GM18858 (cell line): Measurements from ENCODE around the gene NDUFAF2.

Experiments used
- ATAC-seq: cut with Tn5 transposase; IDR thresholded peaks from one replicate; pipeline ENCODE4 v1.9.1; 2021; ENCODE audit not compliant: unreplicated experiment

The NDUFAF2 gene

DNA sequence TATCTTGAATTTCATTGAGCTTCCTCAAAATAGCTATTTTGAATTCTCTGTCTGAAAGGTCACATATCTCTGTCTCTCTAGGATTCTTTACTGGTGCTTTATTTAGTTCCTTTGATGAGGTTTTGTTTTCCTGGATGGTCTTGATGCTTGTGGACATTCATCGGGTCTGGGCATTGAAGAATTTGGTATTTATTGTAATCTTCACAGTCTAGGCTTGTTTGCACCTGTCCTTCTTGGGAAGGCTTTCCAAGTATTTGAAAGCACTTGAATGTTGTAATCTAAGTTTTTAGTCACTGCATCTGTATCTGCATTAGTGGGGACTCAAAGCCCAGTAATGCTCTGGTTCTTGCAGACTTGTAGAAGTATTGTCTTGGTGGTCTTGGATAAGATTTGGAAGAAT lies 169.4 kb downstream of the NDUFAF2 start:
- no peak for ATAC-seq

DNA sequence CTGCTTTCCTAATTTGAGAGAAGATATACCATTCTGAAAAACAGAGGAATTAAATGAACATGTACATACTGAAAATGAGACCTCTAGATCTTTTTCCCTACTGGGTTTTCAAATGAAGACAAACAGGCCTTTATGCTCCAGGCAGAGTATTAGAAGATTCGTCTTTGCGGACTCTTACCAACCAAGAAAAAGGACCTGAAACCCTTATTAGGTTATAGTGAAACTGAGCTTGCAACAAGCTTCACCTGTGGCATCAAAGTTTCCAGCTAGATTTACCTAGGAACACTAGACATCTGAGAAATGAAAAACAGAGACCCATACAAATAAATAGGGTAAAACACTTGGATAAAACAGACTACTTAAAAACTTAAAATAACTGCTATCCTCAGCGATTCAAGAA lies 171.0 kb downstream of the NDUFAF2 start:
- peak; percentile 57 for ATAC-seq

- no peak for ATAC-seq
These were observed 174.1 kb downstream of the NDUFAF2 start for GRCh38 chr5:61119066-61119465.

GRCh38 chr5:61120534-61120933 lies 175.5 kb downstream of the NDUFAF2 start:
- ATAC-seq, result no peak

GRCh38 chr5:61123145-61123544 lies 178.1 kb downstream of the NDUFAF2 start:
- no peak for ATAC-seq

DNA sequence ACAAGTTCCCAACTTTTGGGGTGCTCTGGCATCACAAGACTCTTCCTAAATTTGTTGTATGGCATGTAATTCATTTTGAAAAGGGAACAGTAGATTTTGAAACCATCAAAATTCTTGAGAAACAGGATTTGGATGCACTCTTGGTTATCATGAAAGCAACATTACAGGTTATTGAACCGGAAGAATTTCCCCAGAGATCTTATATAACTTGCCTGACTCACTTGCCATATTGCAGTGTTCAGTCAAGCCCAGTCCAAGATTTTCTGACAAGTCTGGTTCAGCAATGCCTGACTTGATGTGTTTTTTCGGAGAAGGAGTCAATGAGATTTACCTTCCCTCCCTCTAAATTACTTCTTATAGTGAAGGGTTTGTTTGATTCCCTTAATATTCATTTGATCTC lies 185.3 kb downstream of the NDUFAF2 start:
- no peak for ATAC-seq

DNA sequence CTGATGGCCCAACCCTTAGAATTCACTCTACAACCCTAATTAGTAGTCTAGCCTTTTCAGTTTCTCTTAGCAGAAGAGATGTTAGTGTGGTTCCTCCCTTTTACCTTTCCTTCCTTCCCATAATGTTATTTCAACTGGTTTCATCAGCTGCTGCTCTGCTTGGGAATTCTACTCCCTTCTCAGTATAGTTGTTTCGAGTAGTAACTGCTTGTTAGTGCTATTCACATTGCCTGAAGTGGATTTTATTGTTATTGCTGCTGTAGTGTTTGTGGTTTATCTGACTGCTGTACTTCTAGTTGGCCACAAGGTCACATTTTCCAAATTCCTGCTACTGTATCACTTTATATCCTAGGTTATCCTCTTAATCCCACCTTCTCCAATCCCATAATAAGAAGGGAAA lies 187.6 kb downstream of the NDUFAF2 start:
- no peak for ATAC-seq

DNA sequence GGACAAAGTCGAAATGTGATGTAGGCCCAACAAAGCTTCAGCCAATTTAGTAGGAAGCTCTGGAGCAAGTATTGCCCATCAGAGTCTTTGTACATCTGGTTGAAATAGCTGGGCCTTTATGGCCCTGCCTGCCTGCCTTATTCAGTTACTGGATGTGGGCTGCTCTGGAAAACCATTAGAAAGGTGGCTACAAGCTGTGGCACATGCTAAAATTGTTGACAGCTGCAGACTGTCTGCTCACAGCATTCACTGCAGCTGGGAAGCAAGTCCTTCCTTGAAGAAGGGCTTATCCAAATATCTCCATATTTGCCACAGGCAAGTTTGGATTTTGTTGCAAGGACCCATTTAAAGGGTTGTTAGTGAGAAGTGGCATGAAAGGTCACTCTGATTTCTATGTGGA lies 192.8 kb downstream of the NDUFAF2 start:
- no peak for ATAC-seq

- ATAC-seq, result no peak
These were observed 194.3 kb downstream of the NDUFAF2 start for GRCh38 chr5:61139094-61139873.

DNA sequence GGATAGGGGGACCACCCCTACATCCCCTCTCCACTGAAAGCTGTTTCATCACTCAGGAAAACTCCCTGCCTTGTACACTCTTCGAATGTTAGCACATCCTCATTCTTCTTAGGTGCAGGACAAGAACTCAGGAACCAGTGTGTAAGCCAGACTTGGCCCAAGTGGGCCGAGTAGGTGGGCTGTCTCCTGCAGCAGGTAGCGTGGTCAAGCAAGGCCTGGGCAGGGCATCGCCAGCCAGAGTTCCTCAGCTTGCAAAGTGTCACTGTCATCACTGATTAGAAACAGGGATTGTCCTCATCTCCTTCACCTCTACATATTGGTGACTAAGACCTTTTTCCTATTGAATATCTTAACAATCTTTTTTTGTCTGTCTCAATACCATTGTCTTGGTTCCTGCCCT lies 194.9 kb downstream of the NDUFAF2 start:
- no peak for ATAC-seq

GRCh38 chr5:61141801-61142200 lies 196.8 kb downstream of the NDUFAF2 start:
- ATAC-seq, result no peak

- no peak for ATAC-seq
These were observed 197.4 kb downstream of the NDUFAF2 start for GRCh38 chr5:61142391-61142790.

GRCh38 chr5:61142811-61143210 lies 197.8 kb downstream of the NDUFAF2 start:
- no peak for ATAC-seq

DNA sequence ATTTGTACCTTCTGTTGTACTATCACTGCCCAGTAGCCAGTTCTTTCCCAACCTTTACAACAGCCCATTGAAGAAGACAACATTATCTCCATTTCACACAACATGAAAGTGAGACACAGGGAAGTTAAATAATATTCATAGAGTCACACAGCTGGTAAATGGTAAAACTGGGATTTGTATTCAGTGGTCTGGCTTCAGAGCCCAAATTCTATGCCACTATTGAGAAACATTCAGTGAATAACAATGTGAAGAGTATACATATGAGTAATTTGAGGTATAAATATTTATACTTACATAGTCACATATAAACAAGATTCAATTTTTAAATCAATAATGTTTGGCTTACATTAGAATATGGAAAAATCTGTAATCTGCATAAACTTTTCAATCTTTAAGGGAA lies 203.5 kb downstream of the NDUFAF2 start:
- ATAC-seq, result no peak

DNA sequence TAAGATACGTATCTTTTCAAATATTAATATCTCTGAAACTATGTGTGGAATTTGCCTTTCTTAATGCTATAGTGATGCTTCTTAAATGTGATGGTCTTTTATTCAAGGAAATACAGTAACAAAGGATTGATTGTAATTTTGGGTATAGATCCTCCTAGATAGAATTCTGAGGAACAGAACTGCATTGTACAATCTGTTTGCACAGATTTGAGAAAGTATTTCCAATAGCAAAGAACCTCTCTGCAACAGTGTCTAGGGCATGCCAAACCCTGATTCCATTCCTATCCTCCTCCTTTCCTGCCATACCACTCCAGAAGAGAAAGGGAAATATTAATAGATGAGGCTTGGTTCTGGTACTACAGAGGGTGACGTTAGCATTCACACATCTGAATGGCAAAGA lies 206.9 kb downstream of the NDUFAF2 start:
- ATAC-seq, result no peak

- no peak for ATAC-seq
These were observed 214.1 kb downstream of the NDUFAF2 start for GRCh38 chr5:61159070-61159469.

- ATAC-seq, result no peak
These were observed 214.8 kb downstream of the NDUFAF2 start for GRCh38 chr5:61159836-61160235.

DNA sequence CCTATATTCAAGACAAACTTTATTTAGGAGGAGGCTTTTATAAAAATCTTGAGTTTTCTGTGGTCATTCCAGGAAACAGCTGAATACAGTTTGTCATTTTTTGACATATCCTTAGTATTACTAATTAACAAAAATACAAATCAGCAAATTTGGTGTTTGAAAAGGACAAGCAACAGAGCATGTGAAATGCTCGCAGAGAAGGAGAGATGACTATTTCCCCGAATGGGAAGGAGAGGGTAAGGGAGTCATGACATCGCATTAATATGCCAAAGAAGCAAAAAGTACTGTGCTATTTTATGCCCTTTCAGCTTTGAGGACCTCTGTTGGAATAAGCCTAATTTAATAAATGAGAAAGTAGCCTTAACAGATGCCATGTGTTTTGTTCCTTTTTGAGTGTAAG lies 215.5 kb downstream of the NDUFAF2 start:
- ATAC-seq, result no peak

DNA sequence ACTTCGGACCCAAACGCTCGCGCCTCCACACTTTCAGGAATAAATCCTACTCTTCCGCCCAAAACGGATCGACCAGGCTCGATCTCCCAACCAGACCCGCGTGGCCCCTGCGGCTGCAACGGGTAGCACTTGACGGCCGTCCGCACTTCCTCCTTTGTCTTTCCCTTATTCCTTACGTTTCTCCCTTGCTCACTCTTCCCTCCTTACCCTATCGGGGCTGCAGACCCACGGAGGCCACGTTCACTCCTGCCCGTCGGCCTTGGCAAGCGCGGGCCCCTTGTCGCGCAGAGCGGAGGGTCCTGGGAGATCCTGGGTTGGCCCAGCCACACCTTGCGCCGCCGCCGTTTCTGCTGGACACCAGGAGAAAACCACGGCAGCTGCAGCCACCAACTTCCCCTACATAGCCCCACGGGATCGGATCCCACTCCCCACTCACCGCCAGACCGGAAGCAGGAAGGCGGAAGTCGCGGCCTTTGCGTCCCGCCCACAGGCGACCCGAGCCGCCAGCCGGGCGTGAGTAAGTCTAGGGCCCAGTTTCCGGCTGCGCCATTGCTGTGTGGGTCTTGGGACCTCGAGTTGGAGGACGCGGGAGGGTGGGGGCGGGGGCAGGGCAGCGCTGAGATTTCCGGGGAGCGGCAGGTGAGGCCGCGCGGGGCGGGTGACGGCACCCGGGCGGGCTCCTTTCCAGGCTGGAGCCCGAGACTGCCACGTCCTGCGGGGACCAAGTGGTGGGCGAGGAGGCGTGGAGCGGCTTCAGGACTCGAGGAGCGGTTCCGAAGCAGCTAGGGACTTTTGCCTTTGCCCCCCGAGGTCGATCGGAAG lies 217.2 kb downstream of the NDUFAF2 start, which contains the start of gene SMIM15:
SMIM15 (minus strand) TSS at position 459 of the 822 bp plus-strand sequence. CDS start 2,297 bp downstream, outside the sequence.
- ATAC-seq, result peak; percentile 95

GRCh38 chr5:61162832-61163567 lies 218.0 kb downstream of the NDUFAF2 start:
- ATAC-seq, result no peak

GRCh38 chr5:61163905-61164304 lies 218.9 kb downstream of the NDUFAF2 start:
- no peak for ATAC-seq
